ENCODE measurements around the gene ANO4. TPM values are rescaled to one million over a fixed set of nuclear protein-coding genes. Genes with fewer than 3 reads are reported as not detected.

ANO4 gene
- total RNA-seq, 1 donor from 2014 or later: not detected

DNA sequence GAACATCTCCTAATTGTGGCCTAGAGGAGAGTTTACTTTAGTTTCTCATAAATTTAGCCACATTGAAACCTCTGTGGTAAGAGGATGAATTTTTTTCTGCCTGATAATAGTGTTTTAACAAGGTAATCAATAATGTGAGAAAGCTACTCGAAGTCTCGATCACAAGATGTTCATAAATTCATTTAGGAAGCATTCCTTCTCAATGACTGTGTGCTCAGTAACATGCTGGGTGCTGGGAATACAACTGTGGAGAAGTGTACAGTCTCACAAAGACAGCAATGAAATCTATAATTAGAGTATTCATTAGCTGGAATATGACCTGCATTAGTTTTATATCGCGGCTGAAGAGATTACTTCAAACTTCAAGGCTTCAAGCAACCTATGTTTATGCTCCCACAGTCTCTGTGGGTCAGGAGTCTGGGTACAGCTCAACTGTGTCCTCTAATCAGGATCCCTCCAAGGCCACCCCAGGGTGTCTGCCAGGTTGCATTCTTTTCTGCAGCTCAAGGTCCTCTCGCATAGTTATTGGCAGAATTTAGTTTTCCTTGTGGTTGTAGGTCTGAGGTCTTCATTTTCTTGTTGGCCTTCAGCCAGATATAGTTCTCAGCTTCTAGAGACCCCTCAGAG, 167.6 kb downstream of the ANO4 start:
- TF ChIP-seq, protein P1, sequence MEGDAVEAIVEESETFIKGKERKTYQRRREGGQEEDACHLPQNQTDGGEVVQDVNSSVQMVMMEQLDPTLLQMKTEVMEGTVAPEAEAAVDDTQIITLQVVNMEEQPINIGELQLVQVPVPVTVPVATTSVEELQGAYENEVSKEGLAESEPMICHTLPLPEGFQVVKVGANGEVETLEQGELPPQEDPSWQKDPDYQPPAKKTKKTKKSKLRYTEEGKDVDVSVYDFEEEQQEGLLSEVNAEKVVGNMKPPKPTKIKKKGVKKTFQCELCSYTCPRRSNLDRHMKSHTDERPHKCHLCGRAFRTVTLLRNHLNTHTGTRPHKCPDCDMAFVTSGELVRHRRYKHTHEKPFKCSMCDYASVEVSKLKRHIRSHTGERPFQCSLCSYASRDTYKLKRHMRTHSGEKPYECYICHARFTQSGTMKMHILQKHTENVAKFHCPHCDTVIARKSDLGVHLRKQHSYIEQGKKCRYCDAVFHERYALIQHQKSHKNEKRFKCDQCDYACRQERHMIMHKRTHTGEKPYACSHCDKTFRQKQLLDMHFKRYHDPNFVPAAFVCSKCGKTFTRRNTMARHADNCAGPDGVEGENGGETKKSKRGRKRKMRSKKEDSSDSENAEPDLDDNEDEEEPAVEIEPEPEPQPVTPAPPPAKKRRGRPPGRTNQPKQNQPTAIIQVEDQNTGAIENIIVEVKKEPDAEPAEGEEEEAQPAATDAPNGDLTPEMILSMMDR (IDR thresholded peaks at IDR 0.05; ENCODE audit: borderline replicate concordance): no peak
- no peak overlapping the region for H3K4me3 ChIP-seq
- H3K36me3 ChIP-seq: no peaks in the 10 kb centered on the region
- no peaks in the 10 kb centered on the region for H3K27me3 ChIP-seq (ENCODE audit: low read depth)
- intact Hi-C loops (cut with micrococcal nuclease): no loop called here
- DNase-seq: no peak
- H3K4me1 ChIP-seq: no peaks in the 10 kb centered on the region
- H3K27ac ChIP-seq (replicated peaks): no peak overlapping the region
- no peaks in the 10 kb centered on the region for H3K9me3 ChIP-seq (replicated peaks)

DNA sequence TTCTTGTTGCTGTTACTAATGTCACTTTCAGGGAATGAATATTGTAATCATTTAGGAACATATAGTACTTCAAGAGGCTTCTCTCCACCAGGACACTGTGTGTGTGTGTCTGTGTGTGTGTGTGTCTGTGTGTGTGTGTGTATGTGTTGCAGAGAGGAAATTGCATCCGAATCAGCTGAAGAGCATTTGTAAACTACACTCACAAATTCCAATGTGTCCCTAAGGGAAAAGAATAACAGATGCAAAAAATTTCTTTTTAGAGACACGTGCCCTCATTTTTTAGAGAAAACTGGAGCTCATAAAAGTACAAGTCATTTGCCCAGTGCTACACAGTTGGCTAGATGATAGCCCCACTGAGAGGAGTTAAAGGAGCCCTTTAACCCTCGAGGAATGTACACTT, 168.8 kb downstream of the ANO4 start:
- intact Hi-C loops (cut with micrococcal nuclease): no loop called here
- no peaks in the 10 kb centered on the region for H3K36me3 ChIP-seq
- no peak overlapping the region for H3K4me3 ChIP-seq
- TF ChIP-seq, protein P1 (IDR thresholded peaks at IDR 0.05; ENCODE audit: borderline replicate concordance): no peak
- no peaks in the 10 kb centered on the region for H3K9me3 ChIP-seq (replicated peaks)
- DNase-seq: no peak
- no peaks in the 10 kb centered on the region for H3K4me1 ChIP-seq
- no peak overlapping the region for H3K27ac ChIP-seq (replicated peaks)
- no peaks in the 10 kb centered on the region for H3K27me3 ChIP-seq (ENCODE audit: low read depth)

DNA sequence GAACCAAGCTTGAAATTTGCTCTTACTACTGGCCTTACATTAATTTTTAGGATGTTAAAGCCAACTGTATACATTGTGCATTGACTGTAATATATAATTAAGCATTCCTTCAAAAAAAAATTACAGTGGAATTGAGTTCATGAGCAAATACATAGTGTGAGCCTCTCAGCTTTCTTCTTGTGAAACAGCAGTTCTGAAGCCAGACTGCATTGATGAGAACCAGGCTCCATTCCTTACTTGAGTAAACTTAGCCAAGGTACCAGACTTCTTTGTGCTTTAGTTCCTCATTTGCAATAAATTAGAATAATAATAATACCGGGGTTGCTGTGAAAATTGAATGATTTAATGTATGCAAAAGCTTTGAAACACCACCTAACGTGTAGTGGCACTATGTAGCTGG, 169.5 kb downstream of the ANO4 start:
- H3K36me3 ChIP-seq: no peaks in the 10 kb centered on the region
- no peak overlapping the region for H3K27ac ChIP-seq (replicated peaks)
- intact Hi-C loops (cut with micrococcal nuclease): no loop called here
- H3K4me3 ChIP-seq: no peak overlapping the region
- no peaks in the 10 kb centered on the region for H3K27me3 ChIP-seq (ENCODE audit: low read depth)
- no peaks in the 10 kb centered on the region for H3K4me1 ChIP-seq
- TF ChIP-seq, protein P1 (IDR thresholded peaks at IDR 0.05; ENCODE audit: borderline replicate concordance): no peak
- no peak for DNase-seq
- H3K9me3 ChIP-seq (replicated peaks): no peaks in the 10 kb centered on the region

DNA sequence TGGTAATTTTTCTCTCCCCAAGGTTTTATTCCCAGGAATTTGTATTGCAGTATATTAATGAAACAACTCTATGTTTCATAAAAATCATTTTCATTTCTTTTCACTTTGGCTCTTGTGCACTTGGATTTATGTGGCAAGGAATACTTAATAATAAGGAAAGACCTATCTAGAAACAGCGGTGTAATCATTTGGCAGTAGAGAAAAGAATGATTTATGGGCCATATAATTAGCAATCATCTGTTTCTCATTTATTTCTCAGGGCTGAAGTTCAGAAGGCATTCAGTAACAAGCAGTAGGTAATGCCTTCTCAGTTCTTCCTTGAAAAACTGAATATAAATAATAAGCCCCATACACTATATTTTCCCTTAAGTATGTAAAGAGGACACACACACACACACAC, 172.6 kb downstream of the ANO4 start:
- Histone ChIP-seq H3K36me3 (no peaks in the 10 kb centered on the region), H3K27ac (replicated peaks) (no peak overlapping the region), H3K9me3 (replicated peaks) (no peaks in the 10 kb centered on the region), H3K4me3 (no peak overlapping the region), H3K4me1 (no peaks in the 10 kb centered on the region), H3K27me3 (ENCODE audit: low read depth) (no peaks in the 10 kb centered on the region)
- no peak for DNase-seq
- TF ChIP-seq, protein P1 (IDR thresholded peaks at IDR 0.05; ENCODE audit: borderline replicate concordance): no peak
- intact Hi-C loops (cut with micrococcal nuclease): no loop called here

DNA sequence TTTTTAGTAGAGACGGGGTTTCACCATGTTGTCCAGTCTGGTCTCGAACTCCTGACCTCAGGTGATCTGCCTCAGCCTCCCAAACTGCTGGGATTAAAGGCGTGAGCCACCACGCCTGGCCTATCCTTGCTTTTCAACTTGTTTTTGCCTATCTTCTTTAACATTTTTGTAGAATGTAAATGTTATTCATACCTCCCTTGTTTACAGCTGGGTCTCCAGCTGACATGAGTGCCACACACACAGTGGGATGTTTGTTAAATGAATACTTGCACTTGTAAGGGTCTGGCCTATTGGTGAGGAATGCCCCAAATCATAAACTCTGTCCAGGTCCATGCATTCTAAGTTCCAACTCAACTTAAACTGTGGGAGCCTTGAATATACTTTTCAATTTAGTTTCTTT, 176.3 kb downstream of the ANO4 start:
- no peaks in the 10 kb centered on the region for H3K9me3 ChIP-seq (replicated peaks)
- no peak overlapping the region for H3K4me3 ChIP-seq
- no peak overlapping the region for H3K27ac ChIP-seq (replicated peaks)
- TF ChIP-seq, protein P1 (IDR thresholded peaks at IDR 0.05; ENCODE audit: borderline replicate concordance): no peak
- DNase-seq: no peak
- H3K36me3 ChIP-seq: no peaks in the 10 kb centered on the region
- intact Hi-C loops (cut with micrococcal nuclease): no loop called here
- no peaks in the 10 kb centered on the region for H3K4me1 ChIP-seq
- H3K27me3 ChIP-seq (ENCODE audit: low read depth): no peaks in the 10 kb centered on the region
